Measurements from ENCODE around the gene NCR3LG1. TPM values are rescaled to one million over a fixed set of nuclear protein-coding genes. Genes with fewer than 3 reads are reported as not detected.

NCR3LG1 gene
- total and polyA plus RNA-seq, 2 of the 8 experiments (the other 6 are each of a cell fraction or from before 2014, with no cell fraction given), result 0.68 to 1.9 TPM

- Histone ChIP-seq H4K20me1 (replicated peaks in 1 of 2; ENCODE audit: control insufficient read depth in 1 of 2, insufficient read depth in 2 of 2, low read length in 2 of 2) (peaks cover 0 to 1% of the 10 kb centered on the region in 2 experiments), H2AFZ (ENCODE audit: low read length) (no peak overlapping the region), H3K4me2 (ENCODE audit: insufficient read depth in 1 of 2, low read depth in 2 of 2, low read length in 2 of 2) (no peak overlapping the region), H3K14ac (ENCODE audit: insufficient read length) (no peak overlapping the region), H3K36me3 (ENCODE audit: control insufficient read depth in 2 of 4, insufficient read depth in 4 of 4, low read length in 3 of 4) (no peaks in the 10 kb centered on the region), H2BK15ac (ENCODE audit: low read length) (no peak overlapping the region), H2BK120ac (replicated peaks; ENCODE audit: low read depth, low read length) (no peak overlapping the region), H3K56ac (replicated peaks; ENCODE audit: insufficient read length, low read depth, low read length) (no peak overlapping the region), H3K79me1 (ENCODE audit: low read depth, low read length) (no peaks in the 10 kb centered on the region), H3K27me3 (replicated peaks in 1 of 4; ENCODE audit: control insufficient read depth in 3 of 4, extremely low read depth in 1 of 4, insufficient read depth in 3 of 4, low read length in 3 of 4) (peaks cover 0 to 6% (median 0%) of the 10 kb centered on the region in 4 experiments; a peak in 4 of 7 replicates), H3K9ac (replicated peaks in 1 of 4; ENCODE audit: extremely low read depth in 1 of 4, low read depth in 3 of 4, low read length in 3 of 4) (no peak overlapping the region), H3K79me2 (ENCODE audit: control insufficient read depth in 1 of 2, insufficient read depth in 2 of 2, low read length in 2 of 2) (no peaks in the 10 kb centered on the region), H3K23me2 (ENCODE audit: low read depth, low read length) (no peaks in the 10 kb centered on the region), H4K5ac (ENCODE audit: insufficient read length, low read depth, low read length) (no peak overlapping the region), H3K18ac (ENCODE audit: extremely low read depth, low read length) (no peak overlapping the region), H2AK5ac (ENCODE audit: low read depth, low read length) (no peak overlapping the region), H3K4me3 (ENCODE audit: extremely low read depth in 1 of 4, insufficient read depth in 2 of 4, low read depth in 3 of 4, low read length in 4 of 4) (no peak overlapping the region), H3K4me1 (replicated peaks in 1 of 4; ENCODE audit: control insufficient read depth in 3 of 4, insufficient read depth in 4 of 4, low read length in 3 of 4) (peaks cover 0 to 5% (median 2%) of the 10 kb centered on the region in 4 experiments; a peak in 3 of 7 replicates), H2BK5ac (ENCODE audit: low read depth, low read length) (peak overlapping the region; percentile 71; the same call in 1 of the 2 replicates), H3K27ac (ENCODE audit: low read depth, low read length) (no peak overlapping the region), H4K91ac (replicated peaks; ENCODE audit: insufficient read length, low read length) (no peak overlapping the region), H3K23ac (ENCODE audit: insufficient read length) (no peak overlapping the region), H3K4ac (replicated peaks; ENCODE audit: insufficient read length, low read depth, low read length) (no peak overlapping the region), H4K8ac (ENCODE audit: extremely low read depth, insufficient read depth, low read length) (no peak overlapping the region; the same call in 1 of the 2 replicates), H2BK12ac (ENCODE audit: low read depth, low read length) (0 out of 2 replicates have a peak overlapping the region, but pooled peaks have one; percentile 17), H2BK20ac (ENCODE audit: low read length) (no peak overlapping the region), H3K9me3 (ENCODE audit: insufficient read depth in 2 of 2, low read depth in 1 of 2, low read length in 1 of 2) (no peaks in the 10 kb centered on the region)
- DNase-seq (ENCODE audit: low read depth in 1 of 2, low spot score in 2 of 2), result no peak
- POLR2A ChIA-PET (ENCODE audit: partially characterized antibody), result no interaction called here
- CTCF ChIA-PET (ENCODE audit: partially characterized antibody), result interaction anchor here (0.6 to 38.8 kb wide), 9 partner anchors 9 to 1987 kb away, joined by 3 to 1414 read pairs (median 6); partner anchors contain the start of gene ABCC8
- TF ChIP-seq ZNF274 (IDR thresholded peaks at IDR 0.05; ENCODE audit: borderline replicate concordance, extremely low read depth, low read length) (no peak), HDAC6 (IDR thresholded peaks at IDR 0.05; ENCODE audit: low read depth, low read length) (no peak), POLR2A (IDR thresholded peaks at IDR 0.05; ENCODE audit: control extremely low read depth in 1 of 2, low read depth in 2 of 2, low read length in 2 of 2) (no peak), EZH2 (IDR thresholded peaks at IDR 0.05; ENCODE audit: low read depth, low read length, severe bottlenecking) (no peak), NANOG (IDR thresholded peaks at IDR 0.05; ENCODE audit: insufficient read depth, low read depth, low read length, poor library complexity, severe bottlenecking) (no peak), RNF2 (IDR thresholded peaks at IDR 0.05; ENCODE audit: borderline replicate concordance, low read depth, low read length, missing control alignments, poor library complexity, severe bottlenecking) (no peak)
- no peak for FAIRE-seq
- 94% methylated on average over 6 of the region's 6 CpGs; no CpG with 5 or more reads in 1 of the 2 experiments for WGBS, 2 experiments (ENCODE audit: extremely low coverage in 1 of 2, insufficient coverage in 1 of 2, insufficient read length in 1 of 2, insufficient replicate concordance in 2 of 2, low coverage in 1 of 2, low lambda C conversion rate in 2 of 2, missing lambda C conversion rate in 1 of 2)
Observed at GRCh38 chr11:17393472-17393871, 41.9 kb downstream of the NCR3LG1 start.

All from H1 (cell line).